ENCODE data around the gene ELP5.

DNA sequence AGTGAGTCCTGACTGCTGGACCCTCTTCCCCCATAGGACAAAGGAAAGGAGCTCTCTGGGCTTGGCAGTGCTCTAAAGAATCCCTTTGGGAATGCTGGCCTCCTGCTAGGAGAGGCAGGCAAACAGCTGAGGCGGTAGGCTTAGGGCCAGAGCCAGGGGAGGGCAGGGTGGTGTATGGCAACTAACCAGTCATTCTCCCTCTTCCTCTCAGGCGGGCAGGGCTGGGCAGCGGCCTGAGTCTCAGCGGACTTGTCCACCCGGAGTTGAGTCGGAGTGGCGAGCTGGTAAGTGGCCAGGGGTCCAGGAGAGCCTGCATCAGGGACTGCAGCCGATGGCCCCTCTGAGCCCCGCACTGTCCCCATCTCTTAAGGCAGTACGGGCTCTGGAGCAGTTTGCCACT is 27.9 kb upstream of the ELP5 start:
- TF ChIP-seq, protein P1, sequence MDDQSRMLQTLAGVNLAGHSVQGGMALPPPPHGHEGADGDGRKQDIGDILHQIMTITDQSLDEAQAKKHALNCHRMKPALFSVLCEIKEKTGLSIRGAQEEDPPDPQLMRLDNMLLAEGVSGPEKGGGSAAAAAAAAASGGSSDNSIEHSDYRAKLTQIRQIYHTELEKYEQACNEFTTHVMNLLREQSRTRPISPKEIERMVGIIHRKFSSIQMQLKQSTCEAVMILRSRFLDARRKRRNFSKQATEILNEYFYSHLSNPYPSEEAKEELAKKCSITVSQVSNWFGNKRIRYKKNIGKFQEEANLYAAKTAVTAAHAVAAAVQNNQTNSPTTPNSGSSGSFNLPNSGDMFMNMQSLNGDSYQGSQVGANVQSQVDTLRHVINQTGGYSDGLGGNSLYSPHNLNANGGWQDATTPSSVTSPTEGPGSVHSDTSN (IDR thresholded peaks at IDR 0.05; ENCODE audit: insufficient replicate concordance, low read depth, low read length), result no peak
- TF ChIP-seq, protein P2, sequence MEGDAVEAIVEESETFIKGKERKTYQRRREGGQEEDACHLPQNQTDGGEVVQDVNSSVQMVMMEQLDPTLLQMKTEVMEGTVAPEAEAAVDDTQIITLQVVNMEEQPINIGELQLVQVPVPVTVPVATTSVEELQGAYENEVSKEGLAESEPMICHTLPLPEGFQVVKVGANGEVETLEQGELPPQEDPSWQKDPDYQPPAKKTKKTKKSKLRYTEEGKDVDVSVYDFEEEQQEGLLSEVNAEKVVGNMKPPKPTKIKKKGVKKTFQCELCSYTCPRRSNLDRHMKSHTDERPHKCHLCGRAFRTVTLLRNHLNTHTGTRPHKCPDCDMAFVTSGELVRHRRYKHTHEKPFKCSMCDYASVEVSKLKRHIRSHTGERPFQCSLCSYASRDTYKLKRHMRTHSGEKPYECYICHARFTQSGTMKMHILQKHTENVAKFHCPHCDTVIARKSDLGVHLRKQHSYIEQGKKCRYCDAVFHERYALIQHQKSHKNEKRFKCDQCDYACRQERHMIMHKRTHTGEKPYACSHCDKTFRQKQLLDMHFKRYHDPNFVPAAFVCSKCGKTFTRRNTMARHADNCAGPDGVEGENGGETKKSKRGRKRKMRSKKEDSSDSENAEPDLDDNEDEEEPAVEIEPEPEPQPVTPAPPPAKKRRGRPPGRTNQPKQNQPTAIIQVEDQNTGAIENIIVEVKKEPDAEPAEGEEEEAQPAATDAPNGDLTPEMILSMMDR (IDR thresholded peaks at IDR 0.05 in 2 of 3, conservative IDR thresholded peaks at IDR 0.05 in 1 of 3; ENCODE audit: control insufficient read depth in 2 of 3, extremely low read depth in 1 of 3, insufficient read depth in 1 of 3, low read depth in 3 of 3, low read length in 3 of 3), result no peak
- TF ChIP-seq CHD2 (IDR thresholded peaks at IDR 0.05; ENCODE audit: borderline replicate concordance, low read depth, low read length), result no peak
- TF ChIP-seq, protein P3, sequence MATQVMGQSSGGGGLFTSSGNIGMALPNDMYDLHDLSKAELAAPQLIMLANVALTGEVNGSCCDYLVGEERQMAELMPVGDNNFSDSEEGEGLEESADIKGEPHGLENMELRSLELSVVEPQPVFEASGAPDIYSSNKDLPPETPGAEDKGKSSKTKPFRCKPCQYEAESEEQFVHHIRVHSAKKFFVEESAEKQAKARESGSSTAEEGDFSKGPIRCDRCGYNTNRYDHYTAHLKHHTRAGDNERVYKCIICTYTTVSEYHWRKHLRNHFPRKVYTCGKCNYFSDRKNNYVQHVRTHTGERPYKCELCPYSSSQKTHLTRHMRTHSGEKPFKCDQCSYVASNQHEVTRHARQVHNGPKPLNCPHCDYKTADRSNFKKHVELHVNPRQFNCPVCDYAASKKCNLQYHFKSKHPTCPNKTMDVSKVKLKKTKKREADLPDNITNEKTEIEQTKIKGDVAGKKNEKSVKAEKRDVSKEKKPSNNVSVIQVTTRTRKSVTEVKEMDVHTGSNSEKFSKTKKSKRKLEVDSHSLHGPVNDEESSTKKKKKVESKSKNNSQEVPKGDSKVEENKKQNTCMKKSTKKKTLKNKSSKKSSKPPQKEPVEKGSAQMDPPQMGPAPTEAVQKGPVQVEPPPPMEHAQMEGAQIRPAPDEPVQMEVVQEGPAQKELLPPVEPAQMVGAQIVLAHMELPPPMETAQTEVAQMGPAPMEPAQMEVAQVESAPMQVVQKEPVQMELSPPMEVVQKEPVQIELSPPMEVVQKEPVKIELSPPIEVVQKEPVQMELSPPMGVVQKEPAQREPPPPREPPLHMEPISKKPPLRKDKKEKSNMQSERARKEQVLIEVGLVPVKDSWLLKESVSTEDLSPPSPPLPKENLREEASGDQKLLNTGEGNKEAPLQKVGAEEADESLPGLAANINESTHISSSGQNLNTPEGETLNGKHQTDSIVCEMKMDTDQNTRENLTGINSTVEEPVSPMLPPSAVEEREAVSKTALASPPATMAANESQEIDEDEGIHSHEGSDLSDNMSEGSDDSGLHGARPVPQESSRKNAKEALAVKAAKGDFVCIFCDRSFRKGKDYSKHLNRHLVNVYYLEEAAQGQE (IDR thresholded peaks at IDR 0.05; ENCODE audit: low read depth, low read length), result no peak
